GM19328 (cell line): ENCODE measurements around the gene CDKAL1.
"Not testable (repeated sequence)": the region's sequence is repeated elsewhere in the genome, so short reads cannot be mapped to it uniquely, and the experiment has no call there.

ENCODE experiments used
- ATAC-seq: cut with Tn5 transposase; IDR thresholded peaks from one replicate; pipeline ENCODE4 v1.9.1; 2021; ENCODE audit warnings: mild to moderate bottlenecking, moderate library complexity; ENCODE audit not compliant: unreplicated experiment

Gene CDKAL1

DNA sequence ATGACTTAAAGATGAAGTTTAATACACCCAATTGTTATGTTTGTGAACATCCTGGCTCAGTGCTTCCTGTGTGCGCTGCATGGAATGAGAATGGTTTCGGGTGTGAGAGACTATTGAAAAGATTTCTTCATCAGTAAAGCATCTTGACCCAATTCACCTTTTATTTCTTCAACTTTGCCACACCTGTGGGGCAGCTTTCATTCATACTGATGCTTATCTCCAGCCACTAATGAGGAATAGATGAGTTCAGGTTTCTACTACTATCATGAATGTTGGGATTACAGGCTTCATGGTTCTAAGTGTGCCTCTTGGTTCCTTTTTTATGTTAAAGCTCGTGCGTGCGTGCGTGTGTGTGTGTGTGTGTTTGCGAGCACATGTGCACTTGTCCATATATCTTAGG is 685.6 kb downstream of the CDKAL1 start:
- ATAC-seq = no peak

DNA sequence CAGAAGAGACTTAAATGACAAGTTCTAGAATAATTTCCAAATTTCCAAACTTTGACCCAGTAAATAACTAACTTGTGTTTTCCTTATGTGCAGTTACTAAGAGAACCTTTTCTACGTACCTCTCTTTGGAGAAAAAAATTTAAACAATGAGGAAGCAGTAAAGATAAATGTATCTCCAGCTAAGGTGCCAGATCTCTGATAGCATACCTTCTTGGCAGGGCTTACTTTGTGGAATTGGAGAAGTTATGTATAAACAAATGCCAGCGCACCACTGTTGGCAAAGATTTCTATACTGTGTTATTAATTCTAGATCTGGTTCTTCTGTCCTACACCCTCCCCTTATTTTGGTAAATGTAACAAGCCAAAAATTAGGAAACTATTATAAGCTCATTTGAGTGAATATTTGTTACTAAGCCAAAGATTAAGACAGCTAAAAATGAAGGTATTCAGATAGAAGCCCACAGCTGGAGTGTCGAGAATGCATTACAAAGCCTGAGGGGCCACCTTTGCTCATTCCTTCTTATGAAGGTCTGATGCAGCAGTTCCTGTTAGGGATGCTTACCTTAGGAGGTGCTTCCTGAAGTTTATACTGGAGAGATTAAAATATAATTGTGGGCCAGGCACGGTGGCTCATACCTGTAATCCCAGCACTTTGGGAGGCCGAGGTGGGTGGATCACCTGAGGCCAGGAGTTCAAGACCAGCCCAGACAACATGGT is 686.2 kb downstream of the CDKAL1 start:
- no peak for ATAC-seq

DNA sequence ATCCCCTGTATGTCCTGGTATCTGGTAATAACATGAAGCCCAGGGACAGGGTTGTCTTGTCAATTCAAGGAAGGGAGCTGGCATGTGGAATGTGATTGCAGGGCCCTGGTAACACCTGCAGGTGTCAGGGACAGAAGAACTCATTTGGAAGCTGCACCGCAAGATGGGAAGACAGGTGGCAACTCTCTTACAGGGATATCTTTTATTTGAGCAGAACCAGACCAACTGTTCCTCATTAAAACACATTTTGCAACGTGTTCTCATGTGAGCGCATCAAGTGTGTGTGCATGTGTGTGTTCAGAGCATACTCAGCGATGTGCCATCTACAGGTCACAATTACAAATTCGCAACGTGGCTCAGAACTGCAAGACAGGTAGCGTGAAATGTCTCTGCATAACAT is 688.4 kb downstream of the CDKAL1 start:
- ATAC-seq = no peak

DNA sequence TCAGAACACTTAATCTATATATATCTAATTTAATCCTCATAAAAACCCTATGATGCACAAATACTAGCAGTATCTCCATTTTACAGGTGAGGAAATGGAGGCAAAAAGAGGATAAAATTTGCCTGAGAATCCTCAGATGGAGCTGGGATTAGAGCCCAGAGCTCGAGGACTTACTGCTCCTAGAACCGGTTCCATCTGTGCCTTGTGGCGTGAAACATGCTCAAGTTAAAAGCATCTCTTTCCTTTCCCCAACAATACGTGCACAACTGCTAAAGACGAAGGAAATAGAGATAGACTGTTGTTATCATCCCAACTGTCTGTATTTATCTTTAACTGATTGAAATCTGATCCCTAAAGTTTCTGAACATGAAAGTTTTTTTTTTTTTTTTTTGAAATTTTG is 691.7 kb downstream of the CDKAL1 start:
- ATAC-seq = no peak

DNA sequence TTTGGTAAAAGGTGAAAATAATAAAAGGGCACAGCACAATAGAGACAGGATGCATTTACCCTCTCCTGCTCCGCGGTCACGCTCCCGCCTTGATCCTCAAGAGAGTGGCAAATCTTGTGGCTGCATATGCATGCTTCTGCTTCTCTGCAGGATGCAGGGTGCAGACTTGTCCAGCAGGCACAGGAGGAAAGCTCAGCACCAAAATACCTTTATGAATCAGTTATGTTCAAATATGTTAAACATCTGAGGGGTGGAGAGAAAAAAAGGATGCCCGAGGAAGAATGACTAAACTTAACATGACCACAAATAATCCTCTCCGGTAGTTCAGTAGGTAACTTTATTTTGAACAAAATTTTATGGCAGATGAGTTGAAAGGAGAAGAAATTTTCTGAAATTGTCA is 693.2 kb downstream of the CDKAL1 start:
- ATAC-seq = no peak

DNA sequence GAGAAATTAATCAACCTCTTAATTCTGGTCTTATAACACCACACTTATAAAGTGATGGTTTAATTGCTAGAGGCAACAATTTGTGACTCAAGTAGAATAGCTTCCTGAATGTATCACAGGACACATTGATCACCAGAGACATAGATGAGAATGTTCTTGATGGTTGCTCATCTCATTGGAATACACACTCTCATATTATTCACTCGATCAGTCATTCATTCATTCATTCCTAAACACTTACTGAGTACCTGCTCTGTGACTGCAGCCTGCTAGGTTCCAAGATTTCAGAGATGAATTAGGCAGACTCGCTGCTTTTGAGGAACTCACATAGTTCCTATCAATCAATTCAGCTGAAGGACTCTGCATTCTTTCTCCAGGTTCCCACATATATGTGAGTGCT is 694.2 kb downstream of the CDKAL1 start:
- ATAC-seq = no peak

DNA sequence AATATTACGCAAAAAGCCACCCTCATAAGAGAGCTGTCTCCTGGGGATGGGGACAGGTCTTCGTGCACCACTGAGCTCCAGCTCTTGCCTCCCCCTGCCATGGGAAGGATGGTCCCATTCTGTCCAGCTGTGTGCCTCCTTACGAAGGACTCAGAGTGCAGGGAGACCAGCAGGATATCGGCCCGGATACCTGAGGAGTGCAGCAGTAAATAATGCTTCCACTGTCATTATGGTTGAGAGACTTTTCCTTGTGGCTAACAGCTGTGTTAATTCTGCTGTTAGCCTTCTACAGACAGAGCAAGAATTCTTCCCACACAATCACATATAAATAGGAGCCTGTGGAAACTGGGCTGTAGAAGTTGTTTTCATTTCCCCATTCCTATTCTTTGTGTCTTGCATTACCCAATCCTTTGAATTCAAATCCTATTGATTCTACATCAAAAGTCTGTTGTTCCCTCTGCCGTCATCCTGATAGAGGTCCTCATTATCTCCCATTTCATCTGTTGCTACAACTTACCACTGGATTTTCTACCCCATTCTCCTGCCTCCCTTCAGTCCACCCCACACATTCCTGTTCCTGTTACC is 694.7 kb downstream of the CDKAL1 start:
- ATAC-seq = no peak

DNA sequence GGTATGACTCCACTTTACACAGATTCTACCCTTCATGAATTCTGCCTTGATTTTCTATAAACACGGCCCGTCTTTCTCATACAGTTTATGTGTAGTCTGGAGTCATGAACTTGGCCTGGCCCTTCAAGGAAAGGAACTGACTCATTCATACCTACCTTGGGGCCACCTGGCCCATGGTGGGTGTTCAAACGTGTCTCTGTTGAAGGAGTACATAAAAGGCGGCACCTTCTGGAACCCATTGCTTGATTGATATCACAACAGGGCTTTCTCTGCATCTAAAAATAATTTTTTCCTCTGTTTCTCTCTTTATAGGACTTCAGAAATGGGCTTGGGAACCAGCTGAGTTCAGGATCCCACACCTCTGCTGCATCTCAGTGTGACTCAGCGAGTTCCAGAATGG is 696.3 kb downstream of the CDKAL1 start:
- no peak for ATAC-seq

DNA sequence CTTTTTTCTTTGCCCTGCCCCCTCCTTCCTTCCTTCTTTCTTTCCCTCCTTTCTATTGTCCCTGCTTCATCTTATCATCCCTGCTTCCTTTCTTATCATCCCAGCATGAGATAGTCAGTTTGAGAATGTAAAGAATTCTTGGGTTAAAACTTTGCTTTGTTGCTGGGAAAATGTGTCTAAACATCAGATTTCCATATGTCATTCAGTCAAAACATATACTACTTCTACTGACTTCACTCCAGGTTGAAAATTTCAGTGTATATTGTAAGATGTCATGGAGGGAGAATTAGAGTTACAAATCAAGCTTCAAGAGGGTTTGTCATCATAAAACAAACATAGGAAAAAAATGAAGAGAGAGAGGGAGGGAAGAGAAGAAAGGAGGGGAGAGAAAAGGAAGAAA is 700.9 kb downstream of the CDKAL1 start:
- ATAC-seq = no peak

DNA sequence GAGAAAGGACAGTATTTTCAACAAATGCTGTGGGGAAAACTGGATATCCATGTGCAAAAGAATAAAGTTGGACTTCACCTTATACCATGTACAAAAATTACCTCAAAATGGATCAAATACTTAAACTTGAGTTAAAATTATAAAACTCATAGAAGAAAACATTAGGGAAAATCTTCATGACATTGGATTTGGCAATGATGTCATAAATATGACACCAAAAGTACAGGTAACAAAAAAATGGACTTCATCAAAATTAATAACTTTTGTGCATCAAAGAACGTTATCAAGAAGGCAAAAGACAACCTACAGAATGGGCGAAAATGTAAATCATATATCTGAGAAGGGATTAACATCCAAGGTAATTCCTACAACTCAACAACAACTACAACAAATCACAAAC is 704.0 kb downstream of the CDKAL1 start:
- no peak for ATAC-seq

DNA sequence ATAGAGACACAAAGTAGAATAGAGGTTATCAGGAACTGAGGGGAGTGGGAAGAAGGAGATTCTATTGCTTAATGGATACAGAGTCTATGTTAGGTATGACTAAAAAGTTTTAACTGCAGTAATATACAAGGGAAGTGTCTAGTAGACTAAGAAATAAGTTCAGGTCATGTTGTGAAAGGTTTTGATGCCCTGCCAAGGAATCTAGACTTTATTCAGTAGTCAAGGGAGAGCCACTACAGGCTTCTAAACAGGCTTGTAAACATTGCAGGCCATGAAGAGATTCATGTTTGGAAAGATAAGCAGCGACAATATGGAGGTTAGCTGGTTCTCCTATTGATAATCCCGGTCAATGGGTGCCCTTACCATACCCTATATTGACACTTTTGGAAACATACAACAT is 706.5 kb downstream of the CDKAL1 start:
- ATAC-seq = no peak

DNA sequence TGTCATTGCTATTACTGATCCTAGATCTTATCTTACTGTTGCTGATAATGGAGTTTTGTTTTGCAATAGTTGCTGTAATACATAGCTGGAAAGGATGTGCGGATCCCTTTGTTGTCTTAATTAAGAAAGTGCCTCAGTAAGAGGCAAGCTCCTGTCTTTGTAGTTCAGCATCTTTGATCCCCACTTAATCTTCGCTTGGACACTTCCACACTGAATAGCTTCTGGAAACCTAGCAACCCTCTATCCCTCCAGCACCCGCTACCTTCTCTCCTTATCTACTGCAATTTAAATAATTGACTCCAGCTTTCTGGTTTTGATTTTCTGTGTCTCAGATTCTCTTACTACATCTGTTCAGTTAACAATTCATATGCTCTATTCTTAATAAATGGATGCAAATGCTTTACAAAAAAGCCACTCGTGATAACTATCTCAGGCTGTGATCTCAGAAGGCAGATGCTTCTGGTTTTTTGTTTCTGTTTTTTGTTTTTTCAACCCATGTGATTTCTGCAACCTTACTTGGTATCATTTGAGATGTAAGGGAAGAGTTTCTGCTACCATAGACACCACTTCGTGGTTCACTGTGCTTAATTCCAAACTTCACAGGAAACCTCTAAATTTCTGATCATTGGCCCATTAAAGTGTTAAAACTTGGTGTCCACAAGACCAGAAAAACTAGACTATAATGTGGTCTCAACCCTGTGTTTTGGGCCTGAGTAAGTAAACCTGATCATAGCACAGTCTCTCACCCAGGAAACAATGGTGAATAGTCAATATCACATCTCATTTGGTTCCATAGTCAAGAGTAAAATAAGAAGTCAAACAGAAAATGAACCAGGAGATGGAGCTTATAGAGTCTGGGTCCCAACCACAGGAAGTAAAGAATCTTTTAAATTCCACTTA is 707.2 kb downstream of the CDKAL1 start:
- ATAC-seq = no peak

DNA sequence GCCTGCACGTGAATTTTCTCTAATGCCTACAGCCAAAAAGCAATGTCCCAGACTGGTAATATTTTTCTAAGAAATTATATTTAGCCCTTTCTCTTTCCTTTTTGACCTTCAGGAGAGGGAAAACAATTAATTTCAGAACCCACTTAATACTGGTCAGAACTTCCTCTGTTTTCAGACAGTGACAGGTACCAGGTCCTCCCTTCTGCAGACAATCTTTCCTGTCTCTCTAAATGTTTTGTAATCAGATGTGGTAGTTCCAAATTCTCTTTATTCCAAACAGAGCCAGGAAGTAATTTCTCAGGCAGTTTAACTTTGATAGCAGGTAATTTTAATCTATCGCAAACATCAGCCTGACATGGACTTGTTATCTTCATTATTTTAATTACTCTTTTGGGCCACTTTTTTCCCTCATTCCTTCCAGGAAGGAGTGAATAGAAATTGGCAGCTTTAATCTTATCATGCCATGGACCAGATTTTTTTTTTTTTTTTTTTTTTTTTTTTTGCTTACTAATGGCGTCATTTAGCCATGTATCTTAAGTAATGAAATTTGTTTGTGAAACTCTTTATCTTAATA is 710.7 kb downstream of the CDKAL1 start:
- no peak for ATAC-seq

DNA sequence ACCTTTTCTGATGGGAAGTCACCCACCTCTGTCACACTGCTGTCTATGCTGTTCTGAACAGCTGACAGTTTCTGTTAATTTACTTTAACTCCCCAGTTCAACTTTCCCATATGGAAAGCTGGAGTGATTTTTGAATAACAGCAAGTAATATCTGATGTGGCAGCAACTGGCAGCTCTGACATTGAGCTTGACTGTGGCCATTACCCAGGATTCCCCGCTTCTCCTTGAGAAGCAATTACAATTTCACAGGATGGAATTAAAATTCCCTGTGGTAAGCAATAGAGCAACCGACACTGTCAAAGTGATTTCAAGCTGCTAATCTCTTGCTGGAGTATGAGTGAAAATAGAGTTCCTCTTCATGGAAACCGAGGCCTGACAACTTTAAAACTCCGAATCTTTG is 711.2 kb downstream of the CDKAL1 start:
- ATAC-seq = no peak

DNA sequence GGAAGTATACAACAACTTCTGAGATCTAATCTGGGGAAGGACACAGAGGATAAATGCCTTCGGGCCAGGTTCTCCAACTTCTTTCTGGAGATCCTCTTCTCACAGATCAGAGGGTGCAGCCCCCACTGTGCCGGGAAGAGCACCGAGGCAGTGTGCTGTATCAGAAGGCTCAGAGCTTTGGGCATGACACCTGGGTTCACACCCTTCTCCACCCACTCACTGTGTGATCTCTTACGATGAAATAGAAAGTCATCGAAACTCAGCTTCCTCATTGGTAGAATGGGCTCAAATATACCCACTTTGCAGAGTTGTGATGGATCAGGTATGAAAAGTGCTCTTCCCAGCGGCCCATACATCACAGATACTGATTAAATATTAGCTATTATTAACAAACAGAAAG is 711.8 kb downstream of the CDKAL1 start:
- ATAC-seq = no peak

DNA sequence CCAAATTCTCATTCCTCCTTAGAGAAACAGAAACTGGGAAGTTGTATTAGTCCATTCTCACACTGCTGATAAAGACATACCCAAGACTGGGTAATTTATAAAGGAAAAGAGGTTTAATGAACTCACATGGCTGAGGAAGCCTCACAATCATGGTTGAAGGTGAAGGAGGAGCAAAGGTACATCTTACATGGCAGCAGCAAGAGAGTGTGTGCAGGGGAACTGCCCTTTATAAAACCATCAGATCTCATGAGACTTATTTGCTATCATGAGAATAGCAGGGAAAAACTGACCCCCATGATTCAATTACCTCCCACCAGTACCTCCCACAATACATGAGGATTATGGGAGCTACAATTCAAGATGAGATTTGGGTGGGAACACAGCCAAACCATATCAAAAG is 720.2 kb downstream of the CDKAL1 start:
- ATAC-seq = not testable (repeated sequence)

DNA sequence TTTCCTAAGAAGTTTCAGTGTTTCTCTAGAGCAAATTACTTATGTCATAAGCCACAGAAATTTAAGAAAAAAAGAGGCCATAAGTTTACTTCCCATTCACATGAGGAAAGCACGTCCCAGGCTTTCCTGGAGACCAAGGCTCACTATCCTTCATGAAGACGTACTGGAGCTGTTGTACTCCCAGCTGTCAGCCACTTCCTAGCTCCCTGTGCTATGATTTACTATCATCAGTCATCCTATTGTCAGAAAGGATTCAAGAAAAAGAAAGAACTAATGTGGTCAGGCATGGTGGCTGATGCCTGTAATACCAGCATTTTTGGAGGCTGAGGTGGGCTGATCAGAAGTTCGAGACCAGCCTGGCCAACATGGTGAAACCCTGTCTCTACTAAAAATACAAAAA is 721.9 kb downstream of the CDKAL1 start:
- no peak for ATAC-seq

DNA sequence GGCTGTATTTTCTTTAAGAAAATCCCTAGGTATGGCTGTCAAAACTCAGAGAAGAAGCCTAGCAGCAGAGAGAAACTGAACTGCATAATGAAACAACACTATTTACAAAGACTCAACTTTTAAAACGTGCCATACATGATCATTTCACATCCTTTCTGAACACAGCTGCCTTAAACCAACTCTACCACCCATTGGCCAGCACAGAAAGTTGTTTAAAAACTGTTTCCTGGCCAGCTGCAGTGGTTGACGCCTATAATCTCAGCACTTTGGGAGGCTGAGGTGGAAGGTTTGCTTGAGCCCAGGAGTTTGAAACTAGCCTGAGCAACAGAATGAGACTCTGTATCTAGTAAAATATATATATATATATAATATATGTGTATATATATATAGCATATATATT is 722.9 kb downstream of the CDKAL1 start:
- no peak for ATAC-seq

DNA sequence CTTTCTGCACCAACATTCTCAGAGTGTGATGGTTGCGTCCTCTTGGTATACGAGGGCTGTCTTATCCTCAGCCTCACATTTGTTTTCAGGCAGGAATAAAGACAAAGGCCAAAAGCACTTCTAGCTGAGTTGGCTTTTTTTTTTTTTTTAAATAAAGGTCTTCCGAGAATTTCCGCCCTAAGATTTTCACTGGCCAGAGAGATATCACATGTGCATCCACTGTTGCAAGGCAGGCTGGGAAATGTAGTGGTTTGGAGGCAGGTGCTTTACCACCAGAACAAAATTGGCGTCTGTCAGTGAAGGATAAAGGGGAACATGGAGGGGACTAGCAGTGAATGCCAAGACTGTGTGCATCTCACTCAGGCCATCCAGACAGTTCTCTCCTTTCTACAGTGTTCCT is 724.4 kb downstream of the CDKAL1 start:
- no peak for ATAC-seq

DNA sequence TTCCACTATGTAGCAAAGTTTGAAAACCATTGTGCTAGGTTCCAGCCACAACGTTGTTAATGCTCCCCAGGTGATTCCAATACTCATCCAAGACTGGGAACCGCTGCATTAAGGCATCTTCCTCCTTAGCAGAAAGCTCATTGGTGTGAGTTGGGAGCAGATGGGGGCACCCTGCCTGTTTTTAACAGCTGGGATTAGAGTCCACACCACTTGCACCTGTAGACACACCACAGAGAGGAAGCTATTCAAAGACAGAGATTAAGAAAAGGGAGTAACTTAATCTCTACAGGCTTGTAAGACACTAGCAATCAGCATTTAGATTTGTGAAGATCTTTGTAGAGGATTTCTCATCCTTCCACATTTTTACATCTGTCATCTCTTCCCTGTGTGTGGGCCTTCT is 725.4 kb downstream of the CDKAL1 start:
- no peak for ATAC-seq

DNA sequence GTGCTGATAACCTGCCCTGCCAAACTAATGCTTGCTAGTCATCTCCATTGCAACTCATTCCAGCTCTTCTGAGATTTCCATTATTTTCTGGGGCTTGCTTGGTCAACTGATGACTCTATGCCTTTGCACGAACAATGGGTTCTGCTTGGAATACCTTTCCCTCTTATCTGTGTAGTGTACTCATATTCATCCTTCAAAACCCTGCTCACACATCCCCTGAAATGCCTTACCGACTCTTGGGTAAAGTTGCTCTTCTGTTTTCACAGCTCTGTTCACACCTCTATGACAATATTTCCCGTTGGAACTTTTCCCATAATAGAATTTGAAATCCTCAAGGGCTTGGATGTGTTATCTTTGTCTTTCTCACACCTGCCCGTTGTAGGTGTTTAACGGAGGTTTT is 728.2 kb downstream of the CDKAL1 start:
- ATAC-seq = no peak
